Panc1 (cell line): Measurements from ENCODE around the gene B3GALNT2.

Experiments used
- POLR2AphosphoS5 ChIP-seq: IDR thresholded peaks from 2 replicates; pipeline ENCODE4 v1.6.1; 2012; ENCODE audit warnings: mild to moderate bottlenecking, low read depth, low read length, moderate library complexity
- SIN3A ChIP-seq: IDR thresholded peaks from 2 replicates; pipeline ENCODE4 v1.6.1; 2012; ENCODE audit warnings: low read depth, mild to moderate bottlenecking, low read length, moderate library complexity, borderline replicate concordance; ENCODE audit not compliant: insufficient read depth
- TCF7L2 ChIP-seq: IDR thresholded peaks from 2 replicates; pipeline ENCODE4 v1.6.1; 2011; ENCODE audit warnings: mild to moderate bottlenecking, low read depth, low read length, inconsistent platforms
- TF ChIP-seq, protein P1 (sequence below): fragments of 450-650 bp; IDR thresholded peaks from 2 replicates; pipeline ENCODE4 v1.5.1; 2017; ENCODE audit warnings: mild to moderate bottlenecking

GRCh38 chr1:235533476-235534168 lies 29.4 kb upstream of the B3GALNT2 start:
- no peak for TF ChIP-seq POLR2AphosphoS5
- TF ChIP-seq, protein P1, sequence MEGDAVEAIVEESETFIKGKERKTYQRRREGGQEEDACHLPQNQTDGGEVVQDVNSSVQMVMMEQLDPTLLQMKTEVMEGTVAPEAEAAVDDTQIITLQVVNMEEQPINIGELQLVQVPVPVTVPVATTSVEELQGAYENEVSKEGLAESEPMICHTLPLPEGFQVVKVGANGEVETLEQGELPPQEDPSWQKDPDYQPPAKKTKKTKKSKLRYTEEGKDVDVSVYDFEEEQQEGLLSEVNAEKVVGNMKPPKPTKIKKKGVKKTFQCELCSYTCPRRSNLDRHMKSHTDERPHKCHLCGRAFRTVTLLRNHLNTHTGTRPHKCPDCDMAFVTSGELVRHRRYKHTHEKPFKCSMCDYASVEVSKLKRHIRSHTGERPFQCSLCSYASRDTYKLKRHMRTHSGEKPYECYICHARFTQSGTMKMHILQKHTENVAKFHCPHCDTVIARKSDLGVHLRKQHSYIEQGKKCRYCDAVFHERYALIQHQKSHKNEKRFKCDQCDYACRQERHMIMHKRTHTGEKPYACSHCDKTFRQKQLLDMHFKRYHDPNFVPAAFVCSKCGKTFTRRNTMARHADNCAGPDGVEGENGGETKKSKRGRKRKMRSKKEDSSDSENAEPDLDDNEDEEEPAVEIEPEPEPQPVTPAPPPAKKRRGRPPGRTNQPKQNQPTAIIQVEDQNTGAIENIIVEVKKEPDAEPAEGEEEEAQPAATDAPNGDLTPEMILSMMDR: no peak
- no peak for TF ChIP-seq SIN3A
- no peak for TF ChIP-seq TCF7L2
